ENCODE results near the gene VPS39. TPM values are rescaled to one million over a fixed set of nuclear protein-coding genes. Genes with fewer than 3 reads are reported as not detected.

Gene VPS39
- total and polyA plus RNA-seq, 2 experiments from 2014 or later: 28.8 to 43.9 TPM

- no peak for DNase-seq (ENCODE audit: low spot score)
- Histone ChIP-seq H3K36me3 (replicated peaks; ENCODE audit: insufficient read depth, low read depth) (no peaks in the 10 kb centered on the region), H3K9me2 (replicated peaks; ENCODE audit: insufficient read depth) (no peaks in the 10 kb centered on the region), H4K20me1 (ENCODE audit: insufficient read depth, poor library complexity, severe bottlenecking) (no peaks in the 10 kb centered on the region), H3K79me2 (no peaks in the 10 kb centered on the region), H3K9me3 (ENCODE audit: low read depth) (no peaks in the 10 kb centered on the region), H3K27ac (no peak overlapping the region), H3K4me2 (no peak overlapping the region), H3K4me1 (ENCODE audit: insufficient read depth) (no peaks in the 10 kb centered on the region), H2AFZ (no peak overlapping the region), H3K4me3 (no peak overlapping the region), H3K27me3 (no peaks in the 10 kb centered on the region)
- TF ChIP-seq EZH2phosphoT487 (IDR thresholded peaks at IDR 0.05; ENCODE audit: low read depth, severe bottlenecking, unreplicated experiment) (no peak), CTCF (IDR thresholded peaks at IDR 0.05; ENCODE audit: poor library complexity) (no peak), EZH2 (IDR thresholded peaks at IDR 0.05; ENCODE audit: borderline replicate concordance) (no peak)
- WGBS (ENCODE audit: low lambda C conversion rate, missing lambda C conversion rate): 87% methylated on average over 7 of the region's 7 CpGs
These were observed 66.9 kb downstream of the VPS39 start for GRCh38 chr15:42141246-42141645.

DNA sequence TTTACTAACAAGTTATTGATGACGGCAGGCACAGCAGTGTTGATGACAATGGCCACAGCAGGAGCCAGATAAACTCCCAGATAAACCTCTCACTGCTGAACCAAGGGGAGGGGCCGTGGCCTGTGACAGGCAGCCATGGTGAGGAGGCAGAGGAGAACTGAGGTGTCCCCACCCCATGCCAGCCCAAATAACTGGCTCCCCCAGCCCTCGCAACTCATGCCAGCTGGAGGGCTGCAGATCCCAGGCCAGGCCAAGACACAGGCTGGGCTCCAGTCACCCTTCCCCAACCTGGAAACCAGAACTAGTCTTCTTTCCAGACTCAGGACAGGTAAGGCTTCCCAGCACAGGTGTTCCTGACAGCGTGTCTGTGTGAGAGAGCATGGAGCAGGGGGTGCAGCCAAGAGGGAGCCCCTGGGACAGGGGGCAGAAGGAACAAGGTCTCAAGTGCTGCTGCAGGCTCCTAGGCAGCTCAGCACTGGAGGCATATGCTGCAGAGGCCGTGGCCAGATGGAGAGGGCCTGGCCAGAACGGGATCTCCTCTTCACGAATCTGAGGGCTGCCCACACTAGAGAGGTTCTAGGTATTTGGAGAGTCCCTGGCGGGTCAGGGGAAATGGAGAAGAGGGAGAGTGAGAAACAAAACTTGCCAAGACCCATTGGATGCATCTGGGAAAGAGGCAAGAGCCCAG lies 67.6 kb downstream of the VPS39 start:
- TF ChIP-seq EZH2 (IDR thresholded peaks at IDR 0.05; ENCODE audit: borderline replicate concordance) (no peak), CTCF (IDR thresholded peaks at IDR 0.05; ENCODE audit: poor library complexity) (no peak), EZH2phosphoT487 (IDR thresholded peaks at IDR 0.05; ENCODE audit: low read depth, severe bottlenecking, unreplicated experiment) (no peak)

GRCh38 chr15:42139596-42139995 lies 68.5 kb downstream of the VPS39 start:
- Histone ChIP-seq H3K4me3 (no peak overlapping the region), H3K27ac (no peak overlapping the region), H3K9me2 (replicated peaks; ENCODE audit: insufficient read depth) (no peaks in the 10 kb centered on the region), H3K9me3 (ENCODE audit: low read depth) (no peaks in the 10 kb centered on the region), H3K79me2 (no peaks in the 10 kb centered on the region), H2AFZ (no peak overlapping the region), H3K4me1 (ENCODE audit: insufficient read depth) (no peaks in the 10 kb centered on the region), H3K27me3 (no peaks in the 10 kb centered on the region), H3K4me2 (no peak overlapping the region), H4K20me1 (ENCODE audit: insufficient read depth, poor library complexity, severe bottlenecking) (no peaks in the 10 kb centered on the region), H3K36me3 (replicated peaks; ENCODE audit: insufficient read depth, low read depth) (no peaks in the 10 kb centered on the region)
- WGBS (ENCODE audit: low lambda C conversion rate, missing lambda C conversion rate): 81% methylated on average over 6 of the region's 6 CpGs
- TF ChIP-seq CTCF (IDR thresholded peaks at IDR 0.05; ENCODE audit: poor library complexity) (no peak), EZH2 (IDR thresholded peaks at IDR 0.05; ENCODE audit: borderline replicate concordance) (no peak), EZH2phosphoT487 (IDR thresholded peaks at IDR 0.05; ENCODE audit: low read depth, severe bottlenecking, unreplicated experiment) (no peak)
- no peak for DNase-seq (ENCODE audit: low spot score)

More for the DNA sequence above, 67.6 kb downstream of the VPS39 start:
- no peaks in the 10 kb centered on the region for H3K9me2 ChIP-seq (replicated peaks; ENCODE audit: insufficient read depth)
- no peaks in the 10 kb centered on the region for H3K9me3 ChIP-seq (ENCODE audit: low read depth)
- DNase-seq (ENCODE audit: low spot score): no peak
- H3K27ac ChIP-seq: no peak overlapping the region
- no peak overlapping the region for H3K4me3 ChIP-seq
- H3K4me1 ChIP-seq (ENCODE audit: insufficient read depth): no peaks in the 10 kb centered on the region
- H2AFZ ChIP-seq: no peak overlapping the region
- no peaks in the 10 kb centered on the region for H3K36me3 ChIP-seq (replicated peaks; ENCODE audit: insufficient read depth, low read depth)
- 73% methylated on average over 8 of the region's 8 CpGs for WGBS (ENCODE audit: low lambda C conversion rate, missing lambda C conversion rate)
- H3K27me3 ChIP-seq: no peaks in the 10 kb centered on the region
- H3K79me2 ChIP-seq: no peaks in the 10 kb centered on the region
- no peaks in the 10 kb centered on the region for H4K20me1 ChIP-seq (ENCODE audit: insufficient read depth, poor library complexity, severe bottlenecking)
- H3K4me2 ChIP-seq: no peak overlapping the region

Measured in hepatocyte (in vitro differentiated cells).